Thyroid gland (tissue), 4 donors: Measurements from ENCODE around the gene MDC1. TPM values are rescaled to one million over a fixed set of nuclear protein-coding genes. Genes with fewer than 3 reads are reported as not detected.
A peak's percentile ranks its signal among the peaks of the same experiment; 100 is the strongest.
"Not testable (repeated sequence)": the region's sequence is repeated elsewhere in the genome, so short reads cannot be mapped to it uniquely, and the experiment has no call there.

Experiments used
- DNase-seq, 2 donors: peaks; one replicate each; pipeline ENCODE4 v3.0.0-alpha.2; 2019
- H3K27ac ChIP-seq, 3 donors: fragments of 200-600 bp; sonication (generic); 1 replicate in 2 of 3; 2 replicates in 1 of 3; pipeline ENCODE4 v1.5.1; 2016 to 2019; ENCODE audit warnings: mild to moderate bottlenecking in 1 of 3, moderate library complexity in 1 of 3
- H3K27me3 ChIP-seq: fragments of 200-600 bp; sonication (generic); one replicate; pipeline ENCODE4 v1.5.1; 2019
- H3K36me3 ChIP-seq, 2 donors: fragments of 200-600 bp; sonication (generic); one replicate each; pipeline ENCODE4 v1.5.1; 2016 to 2019
- H3K4me1 ChIP-seq, 2 donors: fragments of 200-600 bp; sonication (generic); one replicate each; pipeline ENCODE4 v1.5.1; 2017 to 2019
- H3K4me3 ChIP-seq, 3 donors: fragments of 200-600 bp; sonication (generic); replicated peaks in 1 of 3; 1 replicate in 2 of 3; 2 replicates in 1 of 3; pipeline ENCODE4 v1.5.1; 2016; ENCODE audit warnings: mild to moderate bottlenecking in 1 of 3
- H3K9me3 ChIP-seq: fragments of 200-600 bp; sonication (generic); one replicate; pipeline ENCODE4 v1.5.1; 2017
- CTCF ChIP-seq, 6 experiments: fragments of 200-600 bp in 3 of 6; fragments of 450-650 bp in 3 of 6; sonication (generic) in 3 of 6; IDR thresholded peaks; one replicate each; pipeline ENCODE4 v1.5.1; 2016 to 2019; ENCODE audit warnings: antibody characterized with exemption in 6 of 6, mild to moderate bottlenecking in 2 of 6, inconsistent platforms in 1 of 6, moderate library complexity in 1 of 6
- POLR2A ChIP-seq, 2 donors: fragments of 450-650 bp; IDR thresholded peaks; one replicate each; pipeline ENCODE4 v1.6.1; 2017; ENCODE audit warnings: antibody characterized with exemption in 2 of 2, mild to moderate bottlenecking in 2 of 2, moderate library complexity in 1 of 2
- WGBS, 2 donors: methylation state at CpG; one replicate each; pipeline ENCODE4 v1.1.5; 2017; 5-methylcytosine and 5-hydroxymethylcytosine counted together
- intact Hi-C: fragments of 100-400 bp; cut with DNase I; formaldehyde crosslinking; loops from one replicate; pipeline ENCODE4 v1.15.1; 2023
- total RNA-seq, 4 donors: library from RNA; depleted of rRNA; stranded (reverse); fragments of >200 nt; gene quantifications; one replicate each; pipeline ENCODE4 v1.2.3, GENCODE V29; 2016

Gene MDC1
- total RNA-seq, 4 donors from 2014 or later: 15.3 to 27.2 (median 20.2) TPM

GRCh38 chr6:30722280-30723112, 5.4 kb upstream of the MDC1 start:
- Histone ChIP-seq H3K27me3 (no peaks in the 10 kb centered on the region), H3K9me3 (no peaks in the 10 kb centered on the region), H3K4me3 (peak overlapping the region in 2 of 3 donors; percentile 8 to 87), H3K4me1 (peaks cover 16 to 37% of the 10 kb centered on the region in 2 donors), H3K27ac (peak overlapping the region in 2 of 3 donors; percentile 85 to 96), H3K36me3 (peaks cover 36 to 37% of the 10 kb centered on the region in 2 donors)
- 18 to 23% methylated on average over 27 of the region's 27 CpGs for WGBS, 2 donors
- peak; percentile 76 to 79 for DNase-seq
- intact Hi-C loops: loop anchor here (2.0 kb wide), 1 partner anchor 44 kb away; no protein-coding TSS in a partner anchor
- no peak for TF ChIP-seq POLR2A (IDR thresholded peaks at IDR 0.05)
- peak; percentile 92 to 99 (median 96) for TF ChIP-seq CTCF (IDR thresholded peaks at IDR 0.05)

- H3K9me3 ChIP-seq, H3K27me3 ChIP-seq: not testable (repeated sequence)
- WGBS, 2 donors: 24 to 25% methylated on average over 10 of the region's 10 CpGs
- Histone ChIP-seq H3K4me3 (peak overlapping the region in 2 of 3 donors; percentile 8 to 87), H3K27ac (peak overlapping the region; percentile 34 to 96 (median 85)), H3K4me1 (peaks cover 16 to 37% of the 10 kb centered on the region in 2 donors), H3K36me3 (peaks cover 32 to 34% of the 10 kb centered on the region in 2 donors)
- peak in 1 of 2 donors; percentile 19 for DNase-seq
- intact Hi-C loops: loop anchor here (2.0 kb wide), 1 partner anchor 43 kb away; no protein-coding TSS in a partner anchor
Observed at GRCh38 chr6:30722025-30722279, 4.9 kb upstream of the MDC1 start.

- H3K36me3 ChIP-seq: peaks cover 32 to 34% of the 10 kb centered on the region in 2 donors
- WGBS, 2 donors: 3 to 6% methylated on average over 22 to 33 of the region's 71 CpGs
- H3K4me3 ChIP-seq: peak overlapping the region; percentile 27 to 87 (median 62)
- peak overlapping the region; percentile 89 to 96 (median 95) for H3K27ac ChIP-seq
- intact Hi-C loops: loop anchor here (2.0 kb wide), 1 partner anchor 43 kb away; no protein-coding TSS in a partner anchor
- DNase-seq: peak; percentile 92 to 93
- H3K9me3 ChIP-seq: no peaks in the 10 kb centered on the region
- peak in 1 of 2 donors; percentile 68 for TF ChIP-seq POLR2A (IDR thresholded peaks at IDR 0.05)
- peak in 3 of 6 experiments; percentile 50 to 58 (median 56) for TF ChIP-seq CTCF (IDR thresholded peaks at IDR 0.05)
- H3K4me1 ChIP-seq: peaks cover 19 to 41% of the 10 kb centered on the region in 2 donors
- no peaks in the 10 kb centered on the region for H3K27me3 ChIP-seq
Observed at GRCh38 chr6:30721198-30722024, 4.3 kb upstream of the MDC1 start.

GRCh38 chr6:30720738-30721197, 3.7 kb upstream of the MDC1 start:
- peak; percentile 81 to 83 for DNase-seq
- peak overlapping the region; percentile 27 to 87 (median 62) for H3K4me3 ChIP-seq
- H3K4me1 ChIP-seq: peaks cover 23 to 48% of the 10 kb centered on the region in 2 donors
- H3K36me3 ChIP-seq: peaks cover 31 to 32% of the 10 kb centered on the region in 2 donors
- peak overlapping the region; percentile 89 to 96 (median 95) for H3K27ac ChIP-seq
- intact Hi-C loops: no loop called here
- no peaks in the 10 kb centered on the region for H3K9me3 ChIP-seq
- WGBS, 2 donors: 0% methylated on average over 22 to 29 of the region's 29 CpGs
- no peak for TF ChIP-seq POLR2A (IDR thresholded peaks at IDR 0.05)
- no peak for TF ChIP-seq CTCF (IDR thresholded peaks at IDR 0.05)
- no peaks in the 10 kb centered on the region for H3K27me3 ChIP-seq
